Mucosa of rectum (tissue), 2 donors: ENCODE measurements around the gene KNDC1.
A peak's percentile ranks its signal among the peaks of the same experiment; 100 is the strongest.

Experiments used
- H3K27ac ChIP-seq, 2 donors: one replicate each; pipeline ENCODE4 v1.7.0; 2013; ENCODE audit warnings: inconsistent platforms in 2 of 2, low read depth in 2 of 2, low read length in 2 of 2
- H3K27me3 ChIP-seq, 2 donors: one replicate each; pipeline ENCODE4 v1.7.0; 2013; ENCODE audit warnings: low read length in 2 of 2; ENCODE audit not compliant: control insufficient read depth in 2 of 2, insufficient read depth in 2 of 2
- H3K36me3 ChIP-seq, 2 donors: one replicate each; pipeline ENCODE4 v1.7.0; 2013; ENCODE audit warnings: low read length in 2 of 2; ENCODE audit not compliant: control insufficient read depth in 2 of 2, insufficient read depth in 2 of 2
- H3K4me1 ChIP-seq, 2 donors: one replicate each; pipeline ENCODE4 v1.7.0; 2013; ENCODE audit warnings: low read length in 2 of 2, mild to moderate bottlenecking in 1 of 2; ENCODE audit not compliant: control insufficient read depth in 2 of 2, insufficient read depth in 2 of 2
- H3K4me3 ChIP-seq, 2 donors: one replicate each; pipeline ENCODE4 v1.7.0; 2013; ENCODE audit warnings: low read length in 2 of 2
- H3K9ac ChIP-seq, 2 donors: one replicate each; pipeline ENCODE4 v1.7.0; 2013; ENCODE audit warnings: low read length in 2 of 2, low read depth in 1 of 2, mild to moderate bottlenecking in 1 of 2
- H3K9me3 ChIP-seq, 2 donors: one replicate each; pipeline ENCODE4 v1.7.0; 2013; ENCODE audit warnings: low read length in 2 of 2; ENCODE audit not compliant: control insufficient read depth in 2 of 2
- donor health status: healthy.
- donor health status: Normal muscosa, but diverticular disease.

The KNDC1 gene

DNA sequence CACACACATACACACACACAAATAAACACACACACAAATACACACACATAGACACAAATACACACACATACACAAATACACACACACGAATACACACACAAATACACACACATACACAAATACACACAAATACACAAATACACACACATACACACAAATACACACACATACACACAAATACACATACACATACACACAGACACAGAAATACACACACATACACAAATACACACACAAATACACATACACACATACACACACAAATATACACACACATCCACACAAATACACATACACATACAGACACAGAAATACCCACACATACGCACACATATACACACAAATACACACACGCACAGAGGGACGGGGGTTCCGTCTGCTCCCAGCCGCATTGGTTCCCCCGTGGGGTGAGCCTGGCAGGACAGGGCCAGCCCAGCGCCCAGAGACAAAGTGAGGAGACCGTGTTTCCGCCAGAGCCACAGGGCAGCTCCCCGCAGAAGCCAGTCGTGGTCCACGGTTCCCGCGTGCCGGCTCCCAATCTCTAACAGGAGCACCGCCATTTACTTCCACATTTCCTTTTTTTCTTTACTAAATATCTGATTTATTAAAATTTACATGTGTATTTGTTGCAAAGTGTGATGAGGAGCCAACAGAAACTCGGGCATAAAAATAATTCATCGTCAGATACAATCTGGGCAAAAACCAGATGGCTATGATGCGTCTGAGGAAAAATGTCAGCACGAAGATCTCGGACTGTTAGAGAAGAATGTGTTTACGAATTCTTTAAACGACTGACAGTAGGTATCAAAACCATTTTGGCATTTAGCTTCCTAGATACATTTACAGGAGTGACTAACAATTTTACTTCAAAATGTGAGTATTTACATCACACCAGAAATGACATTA lies 3.1 kb upstream of the KNDC1 start:
- Histone ChIP-seq H3K27ac (no peak overlapping the region), H3K4me3 (no peak overlapping the region), H3K4me1 (no peaks in the 10 kb centered on the region), H3K9ac (no peak overlapping the region), H3K36me3 (no peaks in the 10 kb centered on the region), H3K9me3 (no peaks in the 10 kb centered on the region), H3K27me3 (peaks cover 6 to 13% of the 10 kb centered on the region in 2 donors)

DNA sequence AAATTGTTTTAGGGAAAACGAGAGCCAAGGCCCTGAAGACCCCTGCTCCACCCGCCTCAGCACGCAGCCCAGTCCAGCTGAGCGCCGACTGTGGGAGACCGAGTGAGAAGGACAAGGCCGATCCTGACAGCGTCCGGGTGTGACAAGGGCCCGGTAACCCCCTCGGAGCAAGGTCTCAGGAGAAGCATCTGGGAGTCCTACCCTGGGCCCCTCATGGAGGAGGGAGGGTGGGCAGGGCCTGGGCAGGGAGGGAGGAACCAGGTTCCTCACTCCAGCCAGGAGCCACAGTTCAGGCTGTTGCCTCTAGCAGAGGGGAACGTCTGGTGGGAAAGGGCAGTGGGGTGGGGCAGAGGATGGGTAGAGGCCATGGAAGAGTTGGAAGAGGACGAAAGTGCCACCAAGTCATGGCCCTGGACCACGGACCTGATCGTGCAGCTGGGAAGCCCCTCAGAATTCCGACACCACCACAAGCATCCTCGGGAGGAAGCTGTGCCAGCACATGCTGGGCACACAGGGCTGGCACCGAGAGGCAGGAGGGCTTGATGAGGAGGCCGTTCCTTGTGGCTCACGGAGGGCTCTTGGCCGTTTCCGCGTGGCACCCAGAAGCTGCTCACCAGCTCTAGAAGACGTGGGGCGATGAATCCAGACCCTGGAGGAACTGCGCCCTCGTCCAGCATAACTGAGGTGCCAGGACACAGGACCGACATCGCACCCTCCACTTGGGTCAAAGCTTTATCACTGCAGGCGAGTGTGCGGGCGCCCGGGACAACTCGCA lies 2.2 kb upstream of the KNDC1 start:
- Histone ChIP-seq H3K27me3 (peaks cover 10 to 20% of the 10 kb centered on the region in 2 donors), H3K9ac (no peak overlapping the region), H3K36me3 (no peaks in the 10 kb centered on the region), H3K4me3 (no peak overlapping the region), H3K4me1 (no peaks in the 10 kb centered on the region), H3K27ac (no peak overlapping the region), H3K9me3 (no peaks in the 10 kb centered on the region)

DNA sequence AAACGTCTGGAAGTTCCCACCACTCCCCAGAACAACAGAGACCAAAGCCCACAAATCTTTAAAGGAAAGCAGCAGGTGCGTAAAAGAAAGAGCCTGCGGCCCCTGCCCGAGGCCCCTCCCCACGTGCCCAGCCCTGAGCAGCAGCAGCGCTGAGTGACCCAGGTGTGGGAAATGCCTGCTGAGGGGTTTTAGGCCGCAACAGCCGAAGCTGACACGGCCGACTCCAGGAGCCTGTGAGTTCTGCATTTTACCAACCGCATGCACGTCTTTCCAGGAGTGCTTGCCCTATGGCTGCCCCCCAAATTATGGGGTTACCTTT lies 1.6 kb upstream of the KNDC1 start:
- no peaks in the 10 kb centered on the region for H3K9me3 ChIP-seq
- H3K4me1 ChIP-seq: no peaks in the 10 kb centered on the region
- no peak overlapping the region for H3K4me3 ChIP-seq
- H3K9ac ChIP-seq: no peak overlapping the region
- no peaks in the 10 kb centered on the region for H3K36me3 ChIP-seq
- peaks cover 12 to 20% of the 10 kb centered on the region in 2 donors for H3K27me3 ChIP-seq
- H3K27ac ChIP-seq: no peak overlapping the region

DNA sequence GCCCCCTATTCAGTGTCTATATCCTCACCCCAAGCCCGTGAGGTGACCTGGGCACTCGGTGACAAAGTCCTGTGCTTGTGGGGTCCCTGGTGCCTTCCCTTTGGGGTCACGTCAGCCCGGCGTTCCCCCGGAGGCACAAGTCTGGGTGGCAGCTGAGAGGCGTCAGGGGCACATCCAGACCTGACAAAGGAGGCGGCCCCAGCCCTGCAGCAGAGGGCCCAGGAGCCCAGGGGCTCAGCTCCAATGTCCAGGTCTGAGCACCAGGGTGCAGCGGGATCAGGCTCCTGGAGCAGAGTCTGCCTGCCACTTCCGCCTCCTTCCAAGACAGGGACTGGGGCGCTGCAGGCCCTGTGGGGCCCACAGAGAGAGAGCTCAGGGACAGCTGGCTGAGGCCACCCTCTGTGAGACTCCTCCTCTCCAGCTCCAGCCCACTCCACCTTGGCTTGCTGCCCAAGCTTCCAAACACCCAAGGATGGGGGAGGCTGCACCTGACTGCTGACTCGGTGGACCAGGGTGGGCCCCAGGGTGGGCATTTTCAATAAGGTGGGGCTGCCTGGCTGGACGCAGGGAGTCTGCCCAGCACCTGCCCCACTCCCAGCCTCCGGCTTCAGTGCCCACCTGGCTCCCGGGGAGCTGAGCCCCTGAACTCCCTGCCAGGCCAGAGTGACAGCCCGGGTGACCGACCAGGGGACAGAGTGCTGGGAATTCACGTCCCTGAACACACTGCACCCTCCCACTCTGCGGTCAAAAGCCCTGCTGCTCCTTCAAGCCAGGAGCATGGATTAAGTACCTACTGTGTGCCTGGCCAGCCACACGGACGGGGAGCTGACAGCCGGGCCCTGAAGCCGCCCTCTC lies 1.0 kb upstream of the KNDC1 start:
- Histone ChIP-seq H3K27me3 (peaks cover 12 to 20% of the 10 kb centered on the region in 2 donors), H3K36me3 (no peaks in the 10 kb centered on the region), H3K9ac (no peak overlapping the region), H3K9me3 (no peaks in the 10 kb centered on the region), H3K4me1 (no peaks in the 10 kb centered on the region), H3K27ac (no peak overlapping the region), H3K4me3 (no peak overlapping the region)

DNA sequence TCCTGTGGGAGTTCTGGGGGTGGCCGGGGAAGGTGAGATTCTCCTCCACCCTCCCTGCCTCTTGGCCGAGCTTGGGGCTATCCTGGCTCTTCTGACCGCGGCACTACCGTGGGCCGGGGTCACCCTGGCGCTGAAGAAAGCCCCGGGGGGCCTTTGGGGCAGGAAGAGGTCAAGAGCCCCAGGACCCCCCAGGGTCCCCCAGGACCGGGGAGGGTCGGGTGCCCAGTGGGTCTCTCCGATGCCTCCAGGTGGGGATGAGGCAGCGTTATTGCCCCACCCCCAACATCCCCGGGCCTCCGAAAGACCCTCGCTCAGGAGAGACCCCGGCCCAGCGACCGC lies 439 bp upstream of the KNDC1 start:
- no peaks in the 10 kb centered on the region for H3K36me3 ChIP-seq
- H3K9ac ChIP-seq: no peak overlapping the region
- no peak overlapping the region for H3K4me3 ChIP-seq
- H3K9me3 ChIP-seq: no peaks in the 10 kb centered on the region
- H3K27ac ChIP-seq: no peak overlapping the region
- H3K27me3 ChIP-seq: peaks cover 12 to 20% of the 10 kb centered on the region in 2 donors
- no peaks in the 10 kb centered on the region for H3K4me1 ChIP-seq

DNA sequence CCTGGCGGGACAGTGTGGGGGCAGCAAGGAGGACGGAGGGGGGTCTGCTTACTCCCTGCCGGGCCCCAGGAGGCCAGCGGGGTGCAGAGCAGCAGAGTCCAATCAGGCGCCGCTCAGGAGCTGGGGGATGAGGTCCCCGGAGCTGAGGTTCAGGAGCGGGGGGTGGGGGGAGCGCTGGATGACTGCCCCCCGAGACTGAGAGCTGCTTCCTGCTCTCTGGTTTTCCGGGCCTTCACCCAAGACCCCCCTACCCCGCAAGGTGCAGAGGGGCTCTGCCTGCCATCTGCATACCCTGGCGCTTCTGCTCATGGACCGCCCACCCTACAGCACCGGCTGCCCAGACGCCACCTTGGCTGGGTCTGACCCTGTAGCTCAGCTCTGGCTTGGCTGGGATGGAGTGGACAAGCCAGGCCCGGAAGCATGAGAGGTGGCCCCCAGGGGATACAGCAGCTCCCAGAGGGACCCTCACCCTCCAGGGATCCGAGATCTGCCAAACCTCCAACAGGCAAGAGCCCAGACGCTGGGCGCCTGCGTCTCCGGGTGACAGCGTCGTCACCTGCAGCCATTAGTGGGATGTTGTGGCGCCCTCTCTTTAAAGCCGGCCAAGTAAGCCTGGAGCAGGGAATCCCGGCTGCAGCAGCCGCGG lies 930 bp downstream of the KNDC1 start:
- H3K4me3 ChIP-seq: peak overlapping the region in 1 of 2 donors; percentile 30
- no peak overlapping the region for H3K9ac ChIP-seq
- no peaks in the 10 kb centered on the region for H3K4me1 ChIP-seq
- no peaks in the 10 kb centered on the region for H3K36me3 ChIP-seq
- no peaks in the 10 kb centered on the region for H3K9me3 ChIP-seq
- H3K27me3 ChIP-seq: peaks cover 12 to 20% of the 10 kb centered on the region in 2 donors
- H3K27ac ChIP-seq: no peak overlapping the region

DNA sequence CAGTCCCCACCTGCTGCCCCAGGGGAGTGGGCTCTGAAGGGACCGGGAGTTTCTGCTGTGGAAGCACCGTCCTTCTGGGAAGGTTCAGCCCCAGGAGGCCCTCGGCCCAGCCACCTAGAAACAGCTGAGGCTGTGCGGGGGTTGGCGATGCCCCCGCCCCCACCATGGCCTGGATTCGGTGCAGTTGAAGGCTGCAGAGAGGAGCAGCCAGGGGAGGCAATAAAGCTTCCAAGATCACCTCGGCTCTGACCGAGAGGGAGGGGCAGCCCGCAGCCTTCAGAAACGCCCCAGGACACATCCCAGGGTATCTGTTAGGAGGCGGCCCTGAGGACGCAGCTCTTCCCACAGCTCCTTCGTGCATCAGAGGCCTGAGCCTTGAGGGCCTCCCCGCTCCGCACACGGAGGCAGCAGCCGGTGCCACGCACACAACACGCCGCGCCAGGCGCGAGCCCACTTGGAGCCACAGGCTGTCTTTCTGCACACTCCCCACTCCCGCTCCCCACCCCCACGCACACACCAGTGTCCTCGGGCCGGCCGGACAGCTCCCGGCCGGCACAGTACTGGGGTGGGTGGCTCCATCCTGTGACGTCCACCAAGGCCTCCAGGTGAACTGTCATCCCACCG lies 1.6 kb downstream of the KNDC1 start:
- peaks cover 12 to 20% of the 10 kb centered on the region in 2 donors for H3K27me3 ChIP-seq
- H3K4me1 ChIP-seq: no peaks in the 10 kb centered on the region
- H3K4me3 ChIP-seq: no peak overlapping the region
- H3K9ac ChIP-seq: no peak overlapping the region
- no peaks in the 10 kb centered on the region for H3K36me3 ChIP-seq
- H3K9me3 ChIP-seq: no peaks in the 10 kb centered on the region
- no peak overlapping the region for H3K27ac ChIP-seq

DNA sequence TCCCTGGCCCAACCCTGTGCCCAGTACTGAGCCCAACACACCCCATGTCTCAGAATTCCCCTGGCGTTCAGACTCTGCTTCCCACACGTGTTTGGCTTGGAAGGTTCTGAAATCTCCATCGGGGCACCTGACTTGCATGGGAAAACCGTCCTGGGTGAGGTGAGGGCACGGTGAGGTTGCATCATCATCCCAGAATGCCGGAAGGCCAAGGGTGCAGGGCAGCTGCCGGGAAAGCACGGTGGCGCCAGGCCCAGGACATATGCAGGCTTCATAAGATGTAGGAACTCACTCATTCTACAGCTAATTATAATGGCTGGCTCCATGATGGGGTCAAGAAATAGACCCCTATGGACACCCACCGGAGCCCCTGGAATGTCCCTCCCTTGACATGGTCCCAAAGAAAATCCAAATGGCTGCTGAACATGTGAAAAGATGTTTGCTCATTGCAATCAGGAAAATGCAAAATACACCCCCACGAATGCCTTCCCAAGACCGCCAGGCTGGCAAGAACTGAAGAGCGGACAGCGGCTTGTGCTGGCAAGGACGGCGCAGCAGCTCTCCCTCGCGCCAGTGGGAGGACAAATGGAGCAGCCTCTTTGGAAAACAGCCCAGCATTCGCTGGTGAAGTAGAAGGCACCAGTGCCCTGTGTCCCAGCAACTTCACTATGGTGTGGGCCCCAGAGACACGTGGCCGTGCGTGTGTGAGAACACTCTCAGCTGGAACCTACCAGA lies 2.3 kb downstream of the KNDC1 start:
- H3K27me3 ChIP-seq: peaks cover 12 to 20% of the 10 kb centered on the region in 2 donors
- no peaks in the 10 kb centered on the region for H3K4me1 ChIP-seq
- H3K9ac ChIP-seq: no peak overlapping the region
- no peak overlapping the region for H3K4me3 ChIP-seq
- H3K27ac ChIP-seq: no peak overlapping the region
- H3K9me3 ChIP-seq: no peaks in the 10 kb centered on the region
- no peaks in the 10 kb centered on the region for H3K36me3 ChIP-seq
